CD4-positive, alpha-beta T cell (primary cell): ENCODE data around the gene SMIM28. TPM values are rescaled to one million over a fixed set of nuclear protein-coding genes. Genes with fewer than 3 reads are reported as not detected.

Source experiments
- ATAC-seq: fragments of 200-7000 bp; cut with Tn5 transposase; one replicate; pipeline ENCODE4 v1.10.0; 2022; ENCODE audit warnings: mild to moderate bottlenecking; ENCODE audit not compliant: poor library complexity
- CTCF ChIA-PET: fragments of 350-600 bp; sonication (Branson Sonifier 250); formaldehyde crosslinking; loops from one replicate; lab custom pipeline; 2021; ENCODE audit warnings: antibody characterized with exemption, inconsistent platforms; lab: Charles Lee
- POLR2A ChIA-PET: fragments of 350-600 bp; sonication (Branson Sonifier 250); formaldehyde crosslinking; loops from one replicate; lab custom pipeline; 2021; ENCODE audit warnings: antibody characterized with exemption, inconsistent platforms; lab: Charles Lee
- DNase-seq, 14 experiments: peaks; one replicate each; pipeline ENCODE4 v3.0.0-alpha.2; 2013 to 2020; ENCODE audit warnings: mixed read lengths in 2 of 14
- H3K27ac ChIP-seq, 2 donors: one replicate each; pipeline versions ENCODE4 v1.5.1 to v1.7.0; 2013; ENCODE audit warnings: low read length in 2 of 2, low read depth in 1 of 2, mild to moderate bottlenecking in 1 of 2
- H3K27me3 ChIP-seq, 2 experiments: 1 replicate in 1 of 2; 2 replicates in 1 of 2; pipeline versions ENCODE4 v1.6.1 to v1.7.0; 2013; ENCODE audit warnings: low read length in 2 of 2, control low read depth in 1 of 2, mild to moderate bottlenecking in 1 of 2, moderate library complexity in 1 of 2; ENCODE audit not compliant: insufficient read depth in 2 of 2, control insufficient read depth in 1 of 2
- H3K36me3 ChIP-seq: one replicate; pipeline ENCODE4 v1.6.1; 2013; ENCODE audit warnings: low read length, control low read depth; ENCODE audit not compliant: insufficient read depth
- H3K4me1 ChIP-seq: one replicate; pipeline ENCODE4 v1.6.1; 2013; ENCODE audit warnings: low read length, control low read depth; ENCODE audit not compliant: insufficient read depth
- H3K4me3 ChIP-seq: one replicate; pipeline ENCODE4 v1.5.1; 2013; ENCODE audit warnings: mild to moderate bottlenecking, low read length, moderate library complexity
- H3K9me3 ChIP-seq, 2 experiments: 1 replicate in 1 of 2; 2 replicates in 1 of 2; pipeline versions ENCODE4 v1.6.1 to v1.7.0; 2013; ENCODE audit warnings: low read length in 2 of 2, mild to moderate bottlenecking in 2 of 2, control low read depth in 1 of 2, moderate library complexity in 1 of 2; ENCODE audit not compliant: control insufficient read depth in 1 of 2, insufficient read depth in 1 of 2
- H3K27ac Mint-ChIP-seq: one replicate; pipeline ENCODE4 v1.8.0; 2020; ENCODE audit warnings: mixed read lengths
- H3K27me3 Mint-ChIP-seq: one replicate; pipeline ENCODE4 v1.8.0; 2021; ENCODE audit warnings: mixed read lengths
- H3K36me3 Mint-ChIP-seq: one replicate; pipeline ENCODE4 v1.8.0; 2021; ENCODE audit warnings: low read depth, mixed read lengths
- H3K4me1 Mint-ChIP-seq: one replicate; pipeline ENCODE4 v1.8.0; 2021; ENCODE audit warnings: low read depth, mixed read lengths
- H3K4me3 Mint-ChIP-seq: one replicate; pipeline ENCODE4 v1.8.0; 2020; ENCODE audit warnings: mild to moderate bottlenecking, mixed read lengths
- H3K9me3 Mint-ChIP-seq: one replicate; pipeline ENCODE4 v1.8.0; 2020; ENCODE audit warnings: mixed read lengths
- intact Hi-C, 2 experiments: fragments of 100-400 bp; cut with DNase I in 1 of 2; cut with micrococcal nuclease in 1 of 2; formaldehyde crosslinking; loops; one replicate each; pipeline versions ENCODE4 v1.15.1 to v1.9.0; 2023 to 2025; cut with DNase I, micrococcal nuclease
- total RNA-seq, 174 experiments: library from RNA in 2 of 174; stranded (reverse) in 2 of 174; gene quantifications; one replicate each; pipeline ENCODE4 v1.2.3 and lab custom pipeline; 2021 to 2026
- TF ChIP-seq, protein P1 (sequence below): fragments of 200-600 bp; IDR thresholded peaks from one replicate; pipeline ENCODE4 v1.8.0; 2022; ENCODE audit warnings: antibody characterized with exemption, mild to moderate bottlenecking

SMIM28 gene
- total RNA-seq, 2 experiments from 2014 or later, result not detected

DNA sequence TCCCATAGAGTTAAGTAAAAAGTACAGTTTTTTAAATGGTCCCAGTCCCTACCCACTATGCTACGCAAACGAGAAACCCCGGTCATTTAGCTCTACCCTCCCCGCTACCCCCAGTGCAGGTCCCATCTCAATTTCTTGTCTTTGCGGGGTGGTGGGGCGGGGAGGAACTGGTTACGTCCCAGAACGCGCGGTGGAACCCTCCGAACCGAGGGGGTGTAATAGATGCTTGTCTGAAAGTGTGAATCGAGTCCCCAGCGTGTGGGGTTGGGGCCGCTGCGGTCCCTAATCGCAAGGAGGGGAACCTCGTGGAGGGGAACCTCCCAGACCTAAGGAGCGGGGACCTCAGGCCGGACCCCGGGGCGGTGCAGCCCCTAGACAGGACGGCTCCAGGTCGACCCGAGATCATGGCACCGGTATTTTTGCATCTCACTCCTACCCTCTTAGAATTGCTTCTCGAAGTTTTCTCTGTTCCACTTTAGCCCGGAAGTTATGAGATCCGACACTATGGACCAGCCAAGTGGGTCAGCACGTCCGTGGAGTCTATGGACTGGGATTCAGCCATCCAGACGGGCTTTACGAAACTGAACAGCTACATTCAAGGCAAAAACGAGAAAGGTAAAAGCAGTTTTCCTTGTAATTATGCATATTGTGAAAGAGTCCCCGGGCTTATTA lies 27.1 kb downstream of the SMIM28 start:
- Histone ChIP-seq H3K9me3 (no peaks in the 10 kb centered on the region), H3K4me3 (peak overlapping the region; percentile 91), H3K4me1 (peaks cover 27% of the 10 kb centered on the region), H3K36me3 (peaks cover 38% of the 10 kb centered on the region), H3K27me3 (no peaks in the 10 kb centered on the region), H3K27ac (peak overlapping the region; percentile 53 to 61)
- H3K27me3 Mint-ChIP-seq, result no peaks in the 10 kb centered on the region
- intact Hi-C loops, result loop anchor here (2.0 to 10.0 kb wide), 8 partner anchors 52 to 1180 kb away; partner anchors contain the start of genes CCDC28A (in 1 of the 2) and CITED2 (in 1 of the 2)
- peaks cover 21% of the 10 kb centered on the region for H3K4me1 Mint-ChIP-seq
- peak overlapping the region; percentile 86 for H3K27ac Mint-ChIP-seq
- peaks cover 36% of the 10 kb centered on the region for H3K36me3 Mint-ChIP-seq
- ChIA-PET POLR2A (interaction anchor here (0.9 to 4.6 kb wide), 7 partner anchors 9 to 970 kb away, joined by 3 to 28 read pairs (median 6); partner anchors contain the start of genes CCDC28A and CITED2), CTCF (interaction anchor here (0.7 to 1.4 kb wide), 3 partner anchors 24 to 706 kb away, joined by 3 read pairs; no protein-coding TSS in a partner anchor)
- ATAC-seq (no peak), DNase-seq (peak in 12 of 14 experiments; percentile 1 to 63 (median 22))
- peak overlapping the region; percentile 87 for H3K4me3 Mint-ChIP-seq
- no peaks in the 10 kb centered on the region for H3K9me3 Mint-ChIP-seq
- TF ChIP-seq, protein P1, sequence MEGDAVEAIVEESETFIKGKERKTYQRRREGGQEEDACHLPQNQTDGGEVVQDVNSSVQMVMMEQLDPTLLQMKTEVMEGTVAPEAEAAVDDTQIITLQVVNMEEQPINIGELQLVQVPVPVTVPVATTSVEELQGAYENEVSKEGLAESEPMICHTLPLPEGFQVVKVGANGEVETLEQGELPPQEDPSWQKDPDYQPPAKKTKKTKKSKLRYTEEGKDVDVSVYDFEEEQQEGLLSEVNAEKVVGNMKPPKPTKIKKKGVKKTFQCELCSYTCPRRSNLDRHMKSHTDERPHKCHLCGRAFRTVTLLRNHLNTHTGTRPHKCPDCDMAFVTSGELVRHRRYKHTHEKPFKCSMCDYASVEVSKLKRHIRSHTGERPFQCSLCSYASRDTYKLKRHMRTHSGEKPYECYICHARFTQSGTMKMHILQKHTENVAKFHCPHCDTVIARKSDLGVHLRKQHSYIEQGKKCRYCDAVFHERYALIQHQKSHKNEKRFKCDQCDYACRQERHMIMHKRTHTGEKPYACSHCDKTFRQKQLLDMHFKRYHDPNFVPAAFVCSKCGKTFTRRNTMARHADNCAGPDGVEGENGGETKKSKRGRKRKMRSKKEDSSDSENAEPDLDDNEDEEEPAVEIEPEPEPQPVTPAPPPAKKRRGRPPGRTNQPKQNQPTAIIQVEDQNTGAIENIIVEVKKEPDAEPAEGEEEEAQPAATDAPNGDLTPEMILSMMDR, result no peak

DNA sequence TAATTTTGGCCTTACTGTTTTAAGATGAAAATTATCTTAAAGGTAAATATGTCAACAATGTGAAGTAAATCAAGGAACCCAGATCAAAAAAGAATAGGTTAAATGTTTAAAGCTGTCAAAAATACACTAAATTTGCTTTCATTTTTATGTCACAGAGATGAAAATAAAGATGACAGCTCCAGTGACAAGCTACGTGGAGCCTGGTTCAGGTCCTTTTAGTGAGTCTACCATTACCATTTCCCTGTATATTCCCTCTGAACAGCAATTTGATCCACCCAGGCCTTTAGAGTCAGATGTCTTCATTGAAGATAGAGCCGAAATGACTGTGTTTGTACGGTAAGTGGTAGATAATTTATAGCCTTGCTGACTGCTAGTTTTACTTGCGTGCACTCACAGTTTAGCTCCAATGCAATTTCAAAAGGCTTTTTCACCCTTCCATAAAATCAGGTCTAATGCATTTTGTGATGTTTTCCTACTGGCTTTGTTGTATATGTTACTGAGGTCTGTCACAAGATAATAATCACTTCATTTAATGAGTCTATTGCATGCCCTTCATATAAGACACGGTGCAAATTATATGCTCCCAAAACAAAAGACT lies 28.2 kb downstream of the SMIM28 start:
- ChIA-PET CTCF (interaction anchor here (1.4 kb wide), 1 partner anchor 23 kb away, joined by 3 read pairs; no protein-coding TSS in a partner anchor), POLR2A (interaction anchor here (0.9 to 4.6 kb wide), 3 partner anchors 8 to 50 kb away, joined by 3 to 28 read pairs (median 6); no protein-coding TSS in a partner anchor)
- ATAC-seq, result no peak
- peaks cover 49% of the 10 kb centered on the region for H3K36me3 ChIP-seq
- Mint-ChIP-seq H3K27me3 (no peaks in the 10 kb centered on the region), H3K36me3 (peaks cover 46% of the 10 kb centered on the region), H3K4me3 (peak overlapping the region; percentile 32), H3K9me3 (no peaks in the 10 kb centered on the region), H3K4me1 (peaks cover 21% of the 10 kb centered on the region), H3K27ac (peak overlapping the region; percentile 86)
- H3K27me3 ChIP-seq, result no peaks in the 10 kb centered on the region
- DNase-seq, result no peak
- TF ChIP-seq, protein P1, result no peak
- intact Hi-C loops, result loop anchor here (2.0 to 10.0 kb wide), 7 partner anchors 51 to 1181 kb away; partner anchors contain the start of gene CITED2 (in 1 of the 2)
- no peak overlapping the region for H3K27ac ChIP-seq
- no peaks in the 10 kb centered on the region for H3K9me3 ChIP-seq
- H3K4me1 ChIP-seq, result peaks cover 27% of the 10 kb centered on the region
- H3K4me3 ChIP-seq, result no peak overlapping the region

GRCh38 chr6:138406443-138406842 lies 28.7 kb downstream of the SMIM28 start:
- H3K4me3 ChIP-seq, result no peak overlapping the region
- H3K27ac Mint-ChIP-seq, result peak overlapping the region; percentile 86
- TF ChIP-seq, protein P1, result no peak
- ChIA-PET POLR2A (interaction anchor here (0.9 to 4.6 kb wide), 2 partner anchors 16 to 49 kb away, joined by 3 to 28 read pairs; no protein-coding TSS in a partner anchor), CTCF (no interaction called here)
- no peaks in the 10 kb centered on the region for H3K9me3 Mint-ChIP-seq
- peaks cover 51% of the 10 kb centered on the region for H3K36me3 Mint-ChIP-seq
- H3K4me1 Mint-ChIP-seq, result peaks cover 21% of the 10 kb centered on the region
- no peaks in the 10 kb centered on the region for H3K9me3 ChIP-seq
- DNase-seq, result peak in 1 of 14 experiments; percentile 22
- peaks cover 54% of the 10 kb centered on the region for H3K36me3 ChIP-seq
- ATAC-seq, result no peak
- no peak overlapping the region for H3K27ac ChIP-seq
- H3K4me3 Mint-ChIP-seq, result peak overlapping the region; percentile 18
- H3K27me3 ChIP-seq, result no peaks in the 10 kb centered on the region
- no peaks in the 10 kb centered on the region for H3K27me3 Mint-ChIP-seq
- H3K4me1 ChIP-seq, result peaks cover 27% of the 10 kb centered on the region
- intact Hi-C loops, result loop anchor here (5.0 to 10.0 kb wide), 6 partner anchors 289 to 1182 kb away; partner anchors contain the start of gene CITED2 (in 1 of the 2)
